GM19239 (cell line): Measurements from ENCODE around the gene TNFRSF6B.
"Not testable (repeated sequence)": the region's sequence is repeated elsewhere in the genome, so short reads cannot be mapped to it uniquely, and the experiment has no call there.

Source experiments
- DNase-seq: peaks from one replicate; pipeline ENCODE4 v3.0.0; 2011; ENCODE audit warnings: low spot score; ENCODE audit not compliant: insufficient read length
- FAIRE-seq: peaks from 2 replicates; lab custom pipeline; 2011; peaks lifted over from hg19 to GRCh38; lab: Jason Lieb, UNC

The TNFRSF6B gene, protein sequence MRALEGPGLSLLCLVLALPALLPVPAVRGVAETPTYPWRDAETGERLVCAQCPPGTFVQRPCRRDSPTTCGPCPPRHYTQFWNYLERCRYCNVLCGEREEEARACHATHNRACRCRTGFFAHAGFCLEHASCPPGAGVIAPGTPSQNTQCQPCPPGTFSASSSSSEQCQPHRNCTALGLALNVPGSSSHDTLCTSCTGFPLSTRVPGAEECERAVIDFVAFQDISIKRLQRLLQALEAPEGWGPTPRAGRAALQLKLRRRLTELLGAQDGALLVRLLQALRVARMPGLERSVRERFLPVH

DNA sequence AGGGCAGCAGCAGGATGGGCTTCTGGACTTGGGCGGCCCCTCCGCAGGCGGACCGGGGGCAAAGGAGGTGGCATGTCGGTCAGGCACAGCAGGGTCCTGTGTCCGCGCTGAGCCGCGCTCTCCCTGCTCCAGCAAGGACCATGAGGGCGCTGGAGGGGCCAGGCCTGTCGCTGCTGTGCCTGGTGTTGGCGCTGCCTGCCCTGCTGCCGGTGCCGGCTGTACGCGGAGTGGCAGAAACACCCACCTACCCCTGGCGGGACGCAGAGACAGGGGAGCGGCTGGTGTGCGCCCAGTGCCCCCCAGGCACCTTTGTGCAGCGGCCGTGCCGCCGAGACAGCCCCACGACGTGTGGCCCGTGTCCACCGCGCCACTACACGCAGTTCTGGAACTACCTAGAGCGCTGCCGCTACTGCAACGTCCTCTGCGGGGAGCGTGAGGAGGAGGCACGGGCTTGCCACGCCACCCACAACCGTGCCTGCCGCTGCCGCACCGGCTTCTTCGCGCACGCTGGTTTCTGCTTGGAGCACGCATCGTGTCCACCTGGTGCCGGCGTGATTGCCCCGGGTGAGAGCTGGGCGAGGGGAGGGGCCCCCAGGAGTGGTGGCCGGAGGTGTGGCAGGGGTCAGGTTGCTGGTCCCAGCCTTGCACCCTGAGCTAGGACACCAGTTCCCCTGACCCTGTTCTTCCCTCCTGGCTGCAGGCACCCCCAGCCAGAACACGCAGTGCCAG lies at the start of gene TNFRSF6B:
Gene TNFRSF6B (plus strand): TSS at position 25 of the 729 bp plus-strand sequence. CDS start 116 bp downstream, at position 141.
- DNase-seq (no peak), FAIRE-seq (no peak)

DNA sequence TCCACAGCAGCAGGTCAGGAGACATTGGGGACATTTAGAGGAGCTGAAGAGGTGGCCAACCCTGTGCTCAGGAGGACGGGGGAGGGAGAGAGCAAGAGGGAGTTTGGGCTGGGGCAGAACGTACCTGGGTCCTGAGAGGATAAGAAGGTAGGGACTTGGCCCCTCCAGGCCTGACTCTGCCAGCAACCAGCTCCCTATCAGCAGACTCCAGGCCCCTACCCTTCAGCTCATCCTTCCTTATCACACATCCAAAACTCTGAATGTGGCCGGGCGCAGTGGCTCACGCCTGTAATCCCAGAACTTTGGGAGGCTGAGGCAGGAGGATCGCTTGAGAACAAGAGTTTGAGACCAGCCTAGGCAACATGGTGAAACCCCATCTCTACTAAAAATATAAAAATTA lies 48.3 kb upstream of the TNFRSF6B start:
- FAIRE-seq, result no peak
- no peak for DNase-seq

DNA sequence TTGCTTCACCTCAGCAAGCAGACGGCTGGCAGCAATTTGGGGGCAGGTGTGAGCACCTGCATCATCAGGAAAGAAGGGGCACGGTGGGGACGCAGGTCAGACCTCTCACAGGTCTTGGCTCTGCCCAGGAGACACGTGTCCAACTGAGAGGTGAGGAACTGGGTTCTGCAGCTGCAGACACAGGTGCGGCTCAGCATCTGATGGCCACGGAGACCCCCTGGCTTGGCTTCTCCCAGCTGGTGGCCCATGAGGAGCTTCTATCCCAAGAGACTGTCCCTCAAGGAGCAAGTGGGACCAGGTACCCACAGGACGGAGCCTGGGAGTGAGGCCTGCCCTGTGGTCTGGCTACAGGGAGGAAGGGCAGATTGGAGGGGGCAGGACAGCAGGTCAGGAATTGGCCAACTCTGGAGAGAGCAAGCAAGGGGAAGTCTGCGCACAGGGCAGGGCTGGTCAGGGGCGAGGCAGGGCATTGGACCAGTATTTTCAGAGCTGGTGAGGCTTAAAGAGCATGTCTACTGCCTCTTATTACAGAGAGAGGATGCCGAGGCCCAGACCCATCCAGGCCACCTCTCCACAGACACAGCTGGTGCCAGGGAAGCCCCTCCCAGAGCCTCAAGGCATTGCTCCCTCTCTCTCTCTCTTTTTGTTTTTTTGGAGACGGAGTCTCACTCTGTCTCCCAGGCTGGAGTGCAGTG lies 47.4 kb upstream of the TNFRSF6B start:
- FAIRE-seq (no peak), DNase-seq (no peak)

DNA sequence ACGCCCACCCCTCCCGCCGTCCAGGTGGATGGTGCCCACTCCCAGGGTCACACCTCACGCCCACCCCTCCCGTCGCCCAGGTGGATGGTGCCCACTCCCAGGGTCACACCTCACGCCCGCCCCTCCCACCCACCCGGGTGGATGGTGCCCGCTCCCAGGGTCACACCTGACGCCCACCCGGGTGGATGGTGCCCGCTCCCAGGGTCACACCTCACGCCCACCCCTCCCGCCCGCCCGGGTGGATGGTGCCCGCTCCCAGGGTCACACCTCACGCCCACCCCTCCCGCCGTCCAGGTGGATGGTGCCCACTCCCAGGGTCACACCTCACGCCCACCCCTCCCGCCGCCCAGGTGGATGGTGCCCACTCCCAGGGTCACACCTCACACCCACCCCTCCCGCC lies 46.0 kb upstream of the TNFRSF6B start:
- FAIRE-seq, DNase-seq: not testable (repeated sequence)

DNA sequence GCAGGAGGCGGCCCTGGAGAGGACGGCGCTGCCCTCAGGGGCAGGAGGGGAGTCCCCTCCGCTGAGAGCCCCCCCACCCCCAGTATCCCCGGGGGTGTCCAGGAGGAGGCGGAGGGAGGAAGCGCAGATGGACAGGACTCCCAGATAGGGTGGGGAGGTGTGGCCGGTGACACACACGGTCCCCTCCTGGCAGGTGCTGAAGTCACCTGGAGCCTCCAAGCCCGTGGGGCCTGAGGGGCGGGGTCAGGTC lies 44.6 kb upstream of the TNFRSF6B start:
- DNase-seq (no peak), FAIRE-seq (no peak)

DNA sequence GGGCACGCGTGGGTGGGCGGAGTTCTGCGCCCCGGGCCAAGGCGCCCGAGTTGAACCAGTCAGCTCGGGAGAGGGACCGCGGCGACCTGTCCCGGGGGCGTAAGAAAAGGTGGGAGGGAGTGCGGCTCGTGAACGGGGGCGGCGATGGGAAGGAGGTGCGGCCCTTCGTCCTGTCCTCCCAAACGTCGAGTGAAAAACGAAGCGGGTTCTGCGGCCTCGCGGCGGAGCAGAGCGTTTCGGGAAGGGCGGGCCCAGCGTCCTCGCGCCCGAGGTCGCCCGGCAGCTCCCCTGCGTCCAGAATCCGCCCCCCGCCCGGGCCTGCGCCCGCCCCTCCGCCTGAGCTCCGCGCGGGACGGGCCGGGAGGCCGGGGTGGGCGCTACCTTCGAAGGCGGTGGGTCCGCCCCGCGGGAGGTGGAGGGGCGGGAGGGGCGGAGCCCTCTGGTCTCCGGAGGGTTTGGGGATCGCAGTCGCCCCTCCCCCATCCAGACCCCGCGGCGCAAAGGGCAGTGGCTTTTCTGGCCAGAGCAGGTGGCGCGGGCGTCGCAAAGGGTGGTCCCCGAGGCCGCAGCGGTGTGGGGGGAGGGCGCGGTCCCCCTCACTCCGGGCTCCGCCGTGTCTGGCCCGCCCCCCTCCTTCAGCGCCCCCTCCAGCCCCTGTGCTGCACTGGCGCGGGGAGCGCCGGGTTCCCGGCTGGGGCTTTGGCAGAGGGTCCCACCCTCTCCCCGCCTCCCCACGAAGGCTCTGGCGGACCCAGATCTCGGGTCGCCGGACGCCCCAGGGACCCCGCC lies 44.1 kb upstream of the TNFRSF6B start:
- no peak for FAIRE-seq
- no peak for DNase-seq

DNA sequence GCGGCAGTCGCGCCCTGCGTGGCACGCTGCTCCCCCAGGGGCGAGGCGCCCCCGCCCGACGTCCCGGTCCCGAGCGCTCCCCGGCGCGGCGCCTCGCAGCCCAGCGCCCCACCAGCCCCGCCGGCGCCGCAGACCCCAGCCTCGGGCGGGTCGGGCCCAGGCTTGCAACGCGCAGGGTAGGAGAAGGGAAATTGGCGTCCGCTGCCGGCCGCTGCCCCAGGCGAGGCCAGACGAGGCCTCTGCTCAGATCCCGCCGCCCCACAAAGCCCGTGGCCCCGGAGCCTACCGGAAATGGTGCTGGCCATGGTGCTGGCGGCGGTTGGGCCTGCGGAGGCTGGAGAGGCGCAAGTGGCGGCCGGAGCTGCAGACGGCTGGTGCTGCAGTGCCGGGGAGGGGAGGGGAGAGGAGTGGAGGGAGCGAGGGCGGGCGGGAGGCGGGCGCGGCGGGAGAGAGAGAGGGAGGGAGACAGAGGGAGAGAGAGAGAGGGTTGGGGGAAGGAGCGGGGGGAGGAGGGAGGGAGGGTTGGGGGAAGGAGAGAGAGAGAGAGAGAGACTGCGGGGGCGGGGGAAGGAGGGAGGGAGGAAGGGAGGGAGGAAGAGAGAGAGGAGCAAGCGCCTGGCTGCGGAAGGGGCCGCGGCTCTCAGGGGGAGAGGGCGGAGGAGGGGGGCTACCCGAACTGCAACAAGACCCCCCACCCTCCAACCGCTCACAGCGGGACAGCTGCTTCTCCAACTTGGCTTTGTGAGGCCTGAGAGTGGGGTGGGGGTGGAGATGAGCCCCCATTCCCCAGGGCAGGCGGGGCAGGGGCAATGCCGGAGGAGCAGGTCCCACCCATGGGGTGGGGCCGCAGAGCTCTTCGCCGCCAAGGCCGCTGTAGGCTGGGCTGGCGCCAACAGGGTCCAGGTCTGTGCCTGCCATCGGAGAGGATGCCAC lies 43.1 kb upstream of the TNFRSF6B start, which contains the start of gene STMN3:
Gene STMN3 (minus strand): TSS at position 384 of the 933 bp plus-strand sequence. CDS start 79 bp downstream, at position 305.
- DNase-seq, result peak; percentile 79

DNA sequence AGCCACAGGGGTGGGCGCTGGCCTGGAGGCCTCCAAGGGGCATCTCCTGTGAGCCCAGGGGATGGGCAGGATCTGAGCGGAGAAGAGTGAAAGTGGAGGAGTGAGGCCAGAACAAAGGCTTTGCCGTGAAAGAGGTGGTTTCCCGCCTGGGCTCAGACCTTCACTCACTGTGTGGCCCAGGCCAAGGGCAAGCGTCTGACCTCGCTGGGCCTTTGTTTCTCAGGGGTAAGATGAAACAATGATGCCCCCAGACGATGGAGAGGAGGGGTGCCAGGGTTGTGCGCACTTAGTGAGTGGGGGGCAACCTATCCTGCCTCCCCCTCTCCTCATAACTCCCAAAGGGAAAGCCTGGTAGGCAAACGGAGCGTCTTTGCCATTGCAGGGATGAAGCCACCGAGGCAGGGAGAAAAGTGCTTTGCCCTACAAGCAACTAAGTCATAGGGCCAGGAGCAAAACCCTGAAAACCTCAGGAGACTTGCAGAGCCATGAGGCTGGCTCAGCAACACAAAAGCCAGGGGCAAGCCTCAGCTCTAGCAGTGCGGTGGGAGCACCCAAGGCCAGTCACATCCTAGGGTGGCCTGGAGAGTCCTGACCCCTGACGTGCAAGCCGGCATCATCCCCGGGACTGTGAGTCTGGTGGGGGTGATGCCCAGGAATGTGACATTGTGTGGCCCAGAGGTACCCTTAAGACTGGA lies 42.3 kb upstream of the TNFRSF6B start:
- DNase-seq, result no peak
- FAIRE-seq, result no peak

More for the DNA sequence above, 43.1 kb upstream of the TNFRSF6B start, which contains the start of gene STMN3:
- FAIRE-seq, result no peak

DNA sequence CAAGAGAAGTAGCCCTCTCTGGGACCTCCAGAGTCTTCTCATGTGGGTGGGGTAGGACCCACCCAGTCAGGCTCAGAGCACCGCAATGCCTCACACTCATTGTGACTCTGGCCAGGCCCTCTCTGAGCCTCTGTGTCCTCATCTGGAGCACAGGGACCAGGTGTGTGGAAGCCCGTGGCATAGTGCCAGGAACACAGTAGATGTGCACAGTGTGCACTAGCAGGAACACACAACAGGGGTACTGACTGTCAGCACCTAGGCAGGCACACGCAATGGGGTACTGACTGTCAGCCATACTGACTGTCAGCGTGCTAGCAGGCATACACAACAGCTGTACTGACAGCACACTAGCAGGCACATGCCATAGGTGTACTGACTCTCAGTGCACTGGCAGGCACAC lies 41.2 kb upstream of the TNFRSF6B start:
- FAIRE-seq, result no peak
- no peak for DNase-seq

DNA sequence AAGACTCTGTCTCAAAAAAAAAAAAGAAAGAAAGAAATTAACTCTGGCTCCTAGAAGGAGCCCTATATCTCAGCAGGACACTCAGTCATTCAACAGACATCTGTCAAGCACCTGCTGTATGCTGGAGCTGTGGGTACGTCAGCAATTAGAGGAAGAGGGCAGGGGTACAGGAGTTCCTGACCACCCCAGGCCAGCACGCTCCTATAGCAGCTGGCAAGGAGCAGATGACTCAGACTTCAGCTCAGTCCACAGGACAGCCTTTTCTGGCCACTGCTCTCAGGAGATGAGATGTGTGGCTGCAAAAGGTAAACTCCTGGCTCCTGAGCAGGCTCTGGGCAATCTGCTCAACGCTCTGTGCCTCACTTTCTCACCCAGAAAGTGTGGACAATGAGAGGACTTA lies 40.0 kb upstream of the TNFRSF6B start:
- no peak for FAIRE-seq
- no peak for DNase-seq

DNA sequence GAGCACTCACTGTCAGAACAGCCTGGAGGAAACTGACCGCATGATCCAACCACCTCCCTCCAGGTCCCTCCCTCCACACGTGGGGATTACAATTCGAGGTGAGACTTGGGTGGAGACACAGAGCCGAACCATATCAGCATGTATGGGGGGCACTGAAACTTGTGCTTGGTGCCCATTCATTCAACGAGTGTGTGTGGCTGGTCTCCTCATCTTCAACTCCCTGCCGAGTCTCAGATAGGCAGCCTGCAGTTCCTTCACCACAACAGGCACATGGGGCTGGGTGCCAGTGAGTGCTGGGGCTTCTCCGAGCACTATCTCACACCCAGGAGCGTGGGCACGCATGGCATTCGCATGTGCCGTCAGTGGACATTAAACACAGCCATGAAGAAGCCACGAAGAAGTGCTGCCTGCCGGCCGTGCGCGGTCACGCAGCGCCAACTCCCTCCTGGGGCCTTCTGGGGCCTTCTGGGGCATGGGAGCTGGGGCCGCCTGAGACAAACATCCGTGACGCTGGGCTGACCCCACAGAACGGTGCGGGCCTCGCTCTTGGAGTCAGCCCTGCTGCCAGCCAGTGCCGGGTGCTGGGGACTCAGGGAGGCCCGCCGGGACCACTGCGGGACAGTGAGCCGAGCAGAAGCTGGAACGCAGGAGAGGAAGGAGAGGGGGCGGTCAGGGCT lies 39.1 kb upstream of the TNFRSF6B start:
- no peak for FAIRE-seq

DNA sequence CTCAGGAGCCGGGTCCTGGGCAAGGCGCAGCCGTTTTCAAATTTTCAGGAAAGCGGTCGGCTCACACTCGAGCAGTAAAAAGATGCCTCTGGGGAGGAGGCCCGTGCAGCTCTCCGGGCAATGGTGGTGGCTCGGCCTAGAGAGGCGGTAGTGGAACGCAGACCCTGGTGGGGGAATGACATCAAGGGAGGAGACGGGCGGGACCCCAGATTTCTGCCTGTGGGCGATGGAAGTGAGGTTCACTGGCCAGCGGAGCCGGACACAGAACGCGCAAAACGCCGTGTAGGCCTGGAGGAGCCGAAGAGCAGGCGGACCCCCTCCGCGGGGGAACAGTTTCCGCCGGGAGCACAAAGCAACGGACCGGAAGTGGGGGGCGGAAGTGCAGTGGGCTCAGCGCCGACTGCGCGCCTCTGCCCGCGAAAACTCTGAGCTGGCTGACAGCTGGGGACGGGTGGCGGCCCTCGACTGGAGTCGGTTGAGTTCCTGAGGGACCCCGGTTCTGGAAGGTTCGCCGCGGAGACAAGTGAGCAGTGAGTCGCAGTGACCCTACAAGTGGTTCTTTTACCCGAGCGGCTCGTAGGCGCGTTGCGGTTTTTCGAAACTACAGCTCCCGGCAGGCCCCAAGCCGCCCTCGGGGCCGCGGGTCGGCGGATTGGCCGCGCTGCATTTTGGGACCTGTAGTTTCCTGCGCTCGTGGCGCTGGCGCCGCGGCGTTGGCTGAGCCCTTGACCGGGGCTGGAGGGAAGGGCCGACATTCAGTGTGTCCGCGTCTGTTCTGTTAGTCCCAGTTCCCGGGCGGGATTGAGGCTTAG lies 38.3 kb upstream of the TNFRSF6B start, which contains the start of gene RTEL1:
Gene RTEL1 (plus strand): TSS at position 376 of the 812 bp plus-strand sequence. CDS start 1,091 bp downstream, outside the sequence.
- DNase-seq (peak; percentile 99), FAIRE-seq (peak; percentile 82)

More for the DNA sequence above, 39.1 kb upstream of the TNFRSF6B start:
- no peak for DNase-seq

DNA sequence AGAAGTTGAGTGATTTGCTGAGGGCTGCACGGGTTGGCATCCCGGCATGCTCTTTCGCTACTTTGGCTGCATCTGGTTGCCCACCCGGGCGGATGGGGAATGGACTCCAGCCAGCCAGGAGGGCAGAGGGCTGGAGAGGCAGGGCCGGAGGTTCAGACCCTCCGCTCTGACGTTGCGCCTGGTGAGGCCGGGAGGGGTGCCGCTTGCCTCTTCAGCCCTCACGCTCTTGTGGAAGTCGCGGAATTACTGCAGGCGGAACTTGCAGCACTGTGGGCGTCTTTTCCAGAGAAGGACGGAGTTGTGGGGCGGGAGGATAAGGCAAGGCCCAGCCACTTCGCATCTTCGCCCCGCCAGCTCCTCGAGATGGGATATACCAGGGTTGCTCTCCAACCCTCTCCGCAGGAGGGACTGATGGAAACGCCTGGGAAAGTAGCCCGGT lies 37.7 kb upstream of the TNFRSF6B start:
- DNase-seq (peak; percentile 61), FAIRE-seq (no peak)

DNA sequence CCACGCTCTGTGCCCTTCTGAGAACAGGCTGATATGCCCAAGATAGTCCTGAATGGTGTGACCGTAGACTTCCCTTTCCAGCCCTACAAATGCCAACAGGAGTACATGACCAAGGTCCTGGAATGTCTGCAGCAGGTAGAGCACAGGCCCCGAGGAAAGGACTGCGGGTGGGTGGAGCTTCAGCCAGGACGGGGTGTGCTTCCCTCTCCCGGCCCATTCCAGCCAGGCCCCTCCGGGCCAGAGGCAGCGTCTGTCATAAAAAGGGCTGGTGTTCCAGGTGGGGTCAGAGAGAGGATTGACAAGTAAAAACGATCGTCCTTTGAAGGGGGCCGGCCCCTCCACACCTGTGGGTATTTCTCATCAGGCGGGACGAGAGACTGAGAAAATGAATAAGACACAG lies 37.1 kb upstream of the TNFRSF6B start:
- no peak for DNase-seq
- FAIRE-seq, result no peak

DNA sequence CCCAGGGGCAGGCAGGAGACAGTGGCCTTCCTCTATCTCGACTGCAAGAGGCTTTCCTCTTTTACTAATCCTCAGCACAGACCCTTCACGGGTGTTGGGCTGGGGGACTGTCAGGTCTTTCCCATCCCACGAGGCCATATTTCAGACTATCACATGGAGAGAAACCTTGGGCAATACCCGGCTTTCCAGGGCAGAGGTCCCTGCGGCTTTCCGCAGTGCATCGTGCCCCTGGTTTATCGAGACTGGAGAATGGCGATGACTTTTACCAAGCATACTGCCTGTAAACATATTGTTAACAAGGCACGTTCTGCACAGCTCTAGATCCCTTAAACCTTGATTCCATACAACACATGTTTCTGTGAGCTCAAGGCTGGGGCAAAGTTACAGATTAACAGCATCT lies 36.3 kb upstream of the TNFRSF6B start:
- FAIRE-seq, DNase-seq: not testable (repeated sequence)

DNA sequence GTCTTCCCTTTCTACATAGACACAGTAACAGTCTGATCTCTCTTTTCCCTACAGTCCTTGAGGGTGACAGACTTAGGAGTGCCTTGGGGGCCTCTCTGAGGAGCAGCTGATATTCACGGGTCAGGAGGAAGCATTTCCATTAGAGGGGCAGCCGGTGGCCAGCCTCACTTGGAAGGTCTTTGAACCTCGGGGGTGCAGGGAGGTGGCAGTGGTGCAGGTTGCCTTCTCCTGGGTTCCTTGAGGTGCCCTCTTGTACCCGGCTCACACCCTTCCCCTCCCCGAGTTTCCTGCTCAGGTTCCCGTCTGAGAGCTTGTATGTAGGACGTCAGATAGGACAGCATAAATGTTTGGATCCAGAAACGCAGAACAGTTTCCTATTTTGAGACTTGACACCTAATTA lies 35.8 kb upstream of the TNFRSF6B start:
- no peak for FAIRE-seq
- no peak for DNase-seq

DNA sequence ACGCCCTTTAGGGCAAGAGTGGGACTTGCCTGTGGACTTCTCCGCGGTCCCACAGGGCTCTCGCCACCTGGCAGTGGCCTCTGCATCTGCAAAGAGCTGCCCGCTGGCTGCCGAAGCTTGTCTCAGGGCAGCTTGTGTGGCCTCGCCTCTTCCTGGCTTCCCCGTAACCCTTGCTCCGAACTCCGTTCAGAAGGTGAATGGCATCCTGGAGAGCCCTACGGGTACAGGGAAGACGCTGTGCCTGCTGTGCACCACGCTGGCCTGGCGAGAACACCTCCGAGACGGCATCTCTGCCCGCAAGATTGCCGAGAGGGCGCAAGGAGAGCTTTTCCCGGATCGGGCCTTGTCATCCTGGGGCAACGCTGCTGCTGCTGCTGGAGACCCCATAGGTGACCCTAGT lies 35.3 kb upstream of the TNFRSF6B start:
- no peak for DNase-seq
- FAIRE-seq, result no peak
